ENCODE measurements around the gene PI16.

GRCh38 chr6:36949636-36950035 lies 4.9 kb upstream of the PI16 start:
- TF ChIP-seq CTCF (IDR thresholded peaks at IDR 0.05) (no peak), TCF7L2 (IDR thresholded peaks at IDR 0.05; ENCODE audit: low read depth, low read length) (no peak), REST (IDR thresholded peaks at IDR 0.05; ENCODE audit: insufficient read depth in 1 of 2, low read depth in 2 of 2, low read length in 1 of 2) (no peak), POLR2AphosphoS5 (IDR thresholded peaks at IDR 0.05; ENCODE audit: low read depth, low read length) (no peak), SIN3A (IDR thresholded peaks at IDR 0.05; ENCODE audit: borderline replicate concordance, insufficient read depth, low read depth, low read length) (no peak)

Measured in Panc1 (cell line).